Peyer's patch (tissue), 4 donors: ENCODE data around the gene PIN1. TPM values are rescaled to one million over a fixed set of nuclear protein-coding genes. Genes with fewer than 3 reads are reported as not detected.

ENCODE experiments used
- DNase-seq, 3 donors: peaks; one replicate each; pipeline ENCODE4 v3.0.0-alpha.2; 2017 to 2019
- H3K27ac ChIP-seq, 4 donors: fragments of 200-600 bp; sonication (generic); one replicate each; pipeline ENCODE4 v1.5.1; 2016 to 2019
- H3K27me3 ChIP-seq, 2 donors: fragments of 200-600 bp; sonication (generic); one replicate each; pipeline ENCODE4 v1.5.1; 2019
- H3K36me3 ChIP-seq, 3 donors: fragments of 200-600 bp; sonication (generic); one replicate each; pipeline ENCODE4 v1.5.1; 2016 to 2019
- H3K4me1 ChIP-seq, 4 donors: fragments of 200-600 bp; sonication (generic); one replicate each; pipeline ENCODE4 v1.5.1; 2016 to 2019
- H3K4me3 ChIP-seq, 4 donors: fragments of 200-600 bp; sonication (generic); 1 replicate in 3 of 4; 2 replicates in 1 of 4; pipeline ENCODE4 v1.5.1; 2016 to 2019; ENCODE audit warnings: mild to moderate bottlenecking in 1 of 4
- H3K9me3 ChIP-seq, 4 donors: fragments of 200-600 bp; sonication (generic); one replicate each; pipeline ENCODE4 v1.5.1; 2016 to 2019; ENCODE audit warnings: mild to moderate bottlenecking in 1 of 4
- POLR2A ChIP-seq, 2 donors: fragments of 450-650 bp; IDR thresholded peaks; one replicate each; pipeline ENCODE4 v1.5.1; 2017; ENCODE audit warnings: antibody characterized with exemption in 2 of 2, mild to moderate bottlenecking in 2 of 2, moderate library complexity in 2 of 2
- total RNA-seq, 4 donors: library from RNA; depleted of rRNA; stranded (reverse); fragments of >200 nt; gene quantifications; one replicate each; pipeline ENCODE4 v1.1.0, GENCODE V29; 2016
- TF ChIP-seq, protein P1 (sequence below), 6 experiments: fragments of 450-650 bp in 4 of 6; fragments of 200-600 bp in 2 of 6; sonication (generic) in 1 of 6; IDR thresholded peaks; one replicate each; pipeline ENCODE4 v1.5.1; 2017 to 2019; ENCODE audit warnings: antibody characterized with exemption in 6 of 6, mild to moderate bottlenecking in 3 of 6, moderate library complexity in 1 of 6

The PIN1 gene
- total RNA-seq, 4 donors from 2014 or later: 35.7 to 89.1 (median 61.1) TPM

DNA sequence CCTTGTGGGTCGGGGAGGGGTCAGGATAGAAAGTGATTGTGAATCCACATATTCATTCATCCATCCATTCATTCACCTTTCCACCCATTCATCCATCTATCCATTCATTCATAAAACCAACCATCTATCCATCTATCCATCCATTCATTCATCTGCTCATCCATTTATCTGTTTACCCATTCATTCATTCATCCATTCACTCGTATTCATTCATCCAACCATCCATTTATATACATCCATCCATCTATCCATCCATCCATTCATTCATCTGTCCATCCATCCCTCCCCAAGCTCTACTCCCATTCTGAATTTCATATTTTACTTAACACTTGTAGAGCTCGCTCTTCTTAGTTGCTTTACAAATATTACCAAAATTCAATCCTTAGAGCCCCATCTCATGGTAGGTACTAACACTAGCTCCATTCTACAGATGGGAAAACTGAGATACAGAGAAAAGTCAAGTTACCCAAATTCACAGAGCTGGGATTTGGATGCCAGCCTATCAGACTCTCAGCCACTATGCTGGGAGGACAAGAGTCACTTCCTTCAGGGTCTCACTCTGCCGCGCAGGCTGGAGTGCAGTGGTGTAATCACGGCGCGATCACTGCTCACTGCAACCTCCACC is 37.6 kb downstream of the PIN1 start:
- Histone ChIP-seq H3K4me1 (no peaks in the 10 kb centered on the region), H3K9me3 (no peaks in the 10 kb centered on the region), H3K4me3 (no peak overlapping the region), H3K27ac (no peak overlapping the region), H3K36me3 (no peaks in the 10 kb centered on the region), H3K27me3 (no peaks in the 10 kb centered on the region)
- DNase-seq: no peak
- TF ChIP-seq, protein P1, sequence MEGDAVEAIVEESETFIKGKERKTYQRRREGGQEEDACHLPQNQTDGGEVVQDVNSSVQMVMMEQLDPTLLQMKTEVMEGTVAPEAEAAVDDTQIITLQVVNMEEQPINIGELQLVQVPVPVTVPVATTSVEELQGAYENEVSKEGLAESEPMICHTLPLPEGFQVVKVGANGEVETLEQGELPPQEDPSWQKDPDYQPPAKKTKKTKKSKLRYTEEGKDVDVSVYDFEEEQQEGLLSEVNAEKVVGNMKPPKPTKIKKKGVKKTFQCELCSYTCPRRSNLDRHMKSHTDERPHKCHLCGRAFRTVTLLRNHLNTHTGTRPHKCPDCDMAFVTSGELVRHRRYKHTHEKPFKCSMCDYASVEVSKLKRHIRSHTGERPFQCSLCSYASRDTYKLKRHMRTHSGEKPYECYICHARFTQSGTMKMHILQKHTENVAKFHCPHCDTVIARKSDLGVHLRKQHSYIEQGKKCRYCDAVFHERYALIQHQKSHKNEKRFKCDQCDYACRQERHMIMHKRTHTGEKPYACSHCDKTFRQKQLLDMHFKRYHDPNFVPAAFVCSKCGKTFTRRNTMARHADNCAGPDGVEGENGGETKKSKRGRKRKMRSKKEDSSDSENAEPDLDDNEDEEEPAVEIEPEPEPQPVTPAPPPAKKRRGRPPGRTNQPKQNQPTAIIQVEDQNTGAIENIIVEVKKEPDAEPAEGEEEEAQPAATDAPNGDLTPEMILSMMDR (IDR thresholded peaks at IDR 0.05): no peak
- no peak for TF ChIP-seq POLR2A (IDR thresholded peaks at IDR 0.05)

DNA sequence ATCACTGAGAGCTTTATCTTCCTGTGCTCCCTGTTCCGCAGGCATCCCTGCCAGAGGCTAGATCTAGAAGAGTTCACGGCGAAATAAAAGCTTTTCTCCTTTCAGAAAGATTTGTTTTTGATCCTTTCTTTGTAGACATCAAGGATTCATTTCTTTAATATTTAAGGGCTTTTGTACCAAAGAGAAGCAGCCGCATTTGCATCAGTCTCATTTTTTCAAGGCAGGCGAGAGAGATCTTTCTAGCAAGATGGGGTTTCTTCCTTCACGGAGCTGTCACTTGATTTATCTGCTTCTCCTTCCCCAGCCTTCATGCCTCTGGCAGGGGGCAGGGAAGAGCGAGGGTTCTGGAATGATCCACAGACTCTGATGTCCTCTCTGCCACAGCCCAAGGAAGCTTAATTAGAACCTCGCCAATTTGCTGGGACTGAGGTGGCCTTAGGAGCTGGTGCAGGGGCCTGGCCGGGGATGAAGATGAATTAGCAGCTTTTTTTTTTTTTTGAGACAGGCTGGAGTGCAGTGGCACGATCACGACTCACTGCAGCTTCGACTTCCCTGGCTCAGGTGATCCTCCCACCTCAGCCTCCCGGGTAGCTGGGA is 40.0 kb downstream of the PIN1 start:
- H3K9me3 ChIP-seq: no peaks in the 10 kb centered on the region
- no peak for DNase-seq
- H3K4me1 ChIP-seq: no peaks in the 10 kb centered on the region
- H3K36me3 ChIP-seq: no peaks in the 10 kb centered on the region
- no peaks in the 10 kb centered on the region for H3K27me3 ChIP-seq
- TF ChIP-seq POLR2A (IDR thresholded peaks at IDR 0.05): no peak
- TF ChIP-seq, protein P1 (IDR thresholded peaks at IDR 0.05): no peak
- H3K4me3 ChIP-seq: no peak overlapping the region
- H3K27ac ChIP-seq: no peak overlapping the region

DNA sequence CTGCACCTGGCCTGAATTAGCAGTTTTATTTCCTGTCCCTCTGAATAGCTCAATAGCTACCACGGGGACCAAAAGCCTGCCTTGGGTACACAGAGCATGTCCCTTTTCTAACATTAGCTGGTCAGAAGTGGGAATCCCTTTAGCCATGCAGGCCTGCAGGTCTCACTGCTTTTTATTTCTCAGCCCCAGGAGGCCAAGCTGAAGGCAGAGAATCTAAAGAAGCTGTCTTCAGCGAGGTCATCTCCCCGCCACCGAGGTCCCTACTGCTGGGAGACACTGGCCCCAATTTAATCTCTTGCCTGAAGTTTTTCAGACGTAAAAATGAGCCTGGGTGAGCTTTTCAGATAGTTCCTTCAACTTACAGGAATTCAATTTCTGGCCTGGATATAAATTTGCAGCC is 40.7 kb downstream of the PIN1 start:
- Histone ChIP-seq H3K4me1 (no peaks in the 10 kb centered on the region), H3K4me3 (no peak overlapping the region), H3K36me3 (no peaks in the 10 kb centered on the region), H3K27ac (no peak overlapping the region), H3K27me3 (no peaks in the 10 kb centered on the region), H3K9me3 (no peaks in the 10 kb centered on the region)
- TF ChIP-seq POLR2A (IDR thresholded peaks at IDR 0.05): no peak
- TF ChIP-seq, protein P1 (IDR thresholded peaks at IDR 0.05): no peak
- DNase-seq: no peak

DNA sequence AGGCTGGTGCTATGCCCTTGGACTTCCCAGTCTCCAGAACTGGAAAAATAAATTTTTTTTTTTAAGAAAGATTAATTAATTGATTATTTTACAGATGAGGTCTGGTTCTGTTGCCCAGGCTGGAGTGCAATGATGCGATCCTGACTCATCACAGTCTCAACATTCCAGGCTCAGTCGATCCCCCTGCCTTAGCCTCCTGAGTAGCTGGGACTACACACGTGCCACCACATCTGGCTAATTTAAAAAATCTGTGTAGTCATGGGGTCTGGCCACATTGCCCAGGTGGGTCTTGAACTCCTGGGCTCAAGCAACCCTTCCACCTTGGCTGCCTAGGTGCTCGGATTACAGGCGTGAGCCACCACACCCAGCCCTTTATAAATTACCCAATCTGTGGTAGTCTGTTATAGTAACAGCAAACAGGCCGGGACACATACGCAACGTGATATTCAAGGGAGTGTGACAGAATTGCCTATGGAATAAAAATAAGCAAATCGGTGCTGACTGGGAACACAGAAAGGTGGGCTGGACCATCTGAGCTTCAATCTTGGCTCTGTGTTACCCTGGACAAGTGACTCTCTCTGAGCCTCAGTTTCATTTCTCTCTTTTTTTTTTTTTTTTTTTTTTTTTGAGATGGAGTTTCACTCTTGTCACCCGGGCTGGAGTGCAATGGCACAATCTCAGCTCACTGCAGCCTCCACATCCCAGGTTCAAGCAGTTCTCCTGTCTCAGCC is 42.8 kb downstream of the PIN1 start:
- no peak for DNase-seq
- Histone ChIP-seq H3K27me3 (no peaks in the 10 kb centered on the region), H3K4me1 (no peaks in the 10 kb centered on the region), H3K4me3 (no peak overlapping the region), H3K36me3 (no peaks in the 10 kb centered on the region), H3K9me3 (no peaks in the 10 kb centered on the region), H3K27ac (no peak overlapping the region)
- no peak for TF ChIP-seq POLR2A (IDR thresholded peaks at IDR 0.05)
- TF ChIP-seq, protein P1 (IDR thresholded peaks at IDR 0.05): no peak

DNA sequence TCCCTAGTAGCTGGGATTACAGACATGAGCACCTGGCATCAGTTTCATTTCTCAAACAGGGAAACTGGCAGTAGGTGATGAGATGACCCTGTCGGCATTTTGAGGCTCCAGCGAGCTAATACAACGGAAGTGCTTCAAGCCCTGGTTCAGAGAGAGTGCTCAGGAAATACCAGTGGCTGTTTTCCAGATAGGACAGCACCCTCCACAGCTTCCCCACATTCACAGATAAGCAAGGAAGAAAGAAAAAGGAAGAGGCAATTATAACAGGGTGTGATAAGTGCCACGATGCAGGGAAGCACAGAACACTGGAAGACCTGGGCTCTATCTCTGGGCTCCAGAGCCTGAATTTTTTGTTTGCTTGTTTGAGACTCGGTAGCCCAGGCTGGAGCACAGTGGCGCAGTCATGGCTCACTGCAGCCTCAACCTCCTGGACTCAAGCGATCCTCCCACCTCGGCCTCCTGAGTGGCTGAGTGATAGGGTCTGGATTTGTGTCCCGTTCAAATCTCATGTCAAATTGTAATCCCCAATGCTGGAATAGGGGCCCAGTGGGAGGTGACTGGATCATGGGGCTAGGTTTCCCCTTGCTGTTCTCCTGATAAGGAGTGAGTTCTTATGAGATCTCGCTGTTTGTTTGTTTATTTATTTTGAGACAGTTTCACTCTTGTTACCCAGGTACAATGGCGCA is 43.5 kb downstream of the PIN1 start:
- H3K36me3 ChIP-seq: no peaks in the 10 kb centered on the region
- no peaks in the 10 kb centered on the region for H3K27me3 ChIP-seq
- H3K4me1 ChIP-seq: no peaks in the 10 kb centered on the region
- H3K4me3 ChIP-seq: no peak overlapping the region
- TF ChIP-seq, protein P1 (IDR thresholded peaks at IDR 0.05): no peak
- no peak for TF ChIP-seq POLR2A (IDR thresholded peaks at IDR 0.05)
- no peak for DNase-seq
- no peaks in the 10 kb centered on the region for H3K9me3 ChIP-seq
- H3K27ac ChIP-seq: no peak overlapping the region
